ENCODE data around the gene SPOP.
A peak's percentile ranks its signal among the peaks of the same experiment; 100 is the strongest.

SPOP gene

DNA sequence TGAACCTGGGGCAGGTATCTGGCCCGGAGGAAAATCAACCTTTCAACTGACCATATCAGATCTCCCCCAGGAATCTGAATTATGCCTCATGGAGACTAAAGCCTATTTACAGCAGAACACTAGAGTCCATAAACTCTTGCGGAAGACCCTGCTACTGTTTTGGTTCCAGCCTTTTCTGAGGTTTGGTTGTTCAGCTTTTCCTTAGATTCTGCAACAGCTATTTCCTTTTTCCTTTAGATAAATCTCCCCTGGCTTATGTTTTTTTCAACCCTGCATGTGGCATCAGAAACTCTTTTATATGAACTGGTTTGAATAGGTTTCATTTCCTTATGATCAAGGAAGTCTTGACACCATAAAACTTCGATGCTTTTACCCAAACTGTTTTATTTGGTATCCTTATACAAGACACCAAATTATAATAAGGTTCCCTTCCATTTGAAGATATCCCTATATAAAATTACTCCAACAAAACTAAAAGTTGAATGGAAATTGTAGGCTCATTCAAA, 13.1 kb downstream of the SPOP start:
- H4K5ac ChIP-seq (ENCODE audit: low read length) = no peak overlapping the region
- H3K79me2 ChIP-seq (ENCODE audit: control insufficient read depth, insufficient read depth, low read length) = peaks cover 5% of the 10 kb centered on the region
- H3K4ac ChIP-seq (ENCODE audit: low read depth, low read length) = no peak overlapping the region
- no peak for DNase-seq
- no peak overlapping the region for H2BK15ac ChIP-seq (replicated peaks; ENCODE audit: low read depth)
- no peak overlapping the region for H3K56ac ChIP-seq (ENCODE audit: low read length)
- no peak overlapping the region for H3K27ac ChIP-seq (ENCODE audit: low read depth, low read length)
- no peak overlapping the region for H4K8ac ChIP-seq (ENCODE audit: low read depth, low read length)
- H3K4me1 ChIP-seq (ENCODE audit: control insufficient read depth, low read depth, low read length) = no peaks in the 10 kb centered on the region
- no peak overlapping the region for H3K4me2 ChIP-seq (ENCODE audit: low read length)
- peaks cover 14% of the 10 kb centered on the region for H3K79me1 ChIP-seq (ENCODE audit: low read length)
- no peaks in the 10 kb centered on the region for H3K27me3 ChIP-seq (ENCODE audit: insufficient read depth, low read length, poor library complexity)
- no peak overlapping the region for H2BK5ac ChIP-seq (ENCODE audit: low read length)
- no peak overlapping the region for H3K4me3 ChIP-seq (ENCODE audit: low read length)
- no peak overlapping the region for H2BK120ac ChIP-seq (ENCODE audit: low read depth, low read length)
- no peak overlapping the region for H3K9ac ChIP-seq (ENCODE audit: low read length)
- H3K23ac ChIP-seq (ENCODE audit: low read length) = no peak overlapping the region
- H2AK5ac ChIP-seq (ENCODE audit: low read length) = no peak overlapping the region
- WGBS (ENCODE audit: extremely low coverage, insufficient coverage, low lambda C conversion rate) = no CpG with 5 or more reads among the region's 3 CpGs
- H3K18ac ChIP-seq (ENCODE audit: low read length) = no peak overlapping the region
- H3K36me3 ChIP-seq (ENCODE audit: control insufficient read depth, insufficient read depth, low read length) = no peaks in the 10 kb centered on the region

DNA sequence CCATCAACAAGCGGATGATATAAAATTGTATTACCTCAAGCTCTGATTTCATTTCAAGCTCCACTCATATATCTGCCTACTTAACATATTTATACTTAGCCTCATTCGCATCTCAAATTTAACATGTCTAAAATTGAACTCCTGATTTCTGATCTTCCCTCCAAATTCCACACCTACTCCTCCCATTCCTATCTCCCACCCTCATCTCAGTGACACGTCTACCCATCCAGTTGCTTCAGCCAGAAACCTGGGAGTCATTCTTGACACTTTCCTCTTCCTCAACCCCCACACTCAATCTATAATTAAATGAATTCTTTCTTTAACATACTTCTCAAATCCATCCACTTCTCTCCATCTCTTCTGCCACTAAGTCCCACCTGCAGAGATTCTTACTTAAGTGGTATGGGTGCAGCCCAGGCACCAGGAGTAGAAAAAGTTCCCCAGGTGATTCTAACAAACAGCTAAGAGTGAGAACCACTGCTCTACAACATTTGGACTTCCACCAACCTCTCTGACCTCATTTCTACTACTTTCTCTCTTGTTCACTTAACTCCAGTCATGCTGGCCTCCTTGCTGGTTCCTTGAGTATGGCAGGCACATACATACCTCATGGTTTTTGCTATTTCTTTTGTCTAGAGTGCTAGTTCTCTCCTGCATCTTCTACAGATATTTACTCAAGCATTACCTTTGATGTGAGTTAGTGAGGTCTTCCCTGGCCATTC, 18.1 kb downstream of the SPOP start:
- Histone ChIP-seq H3K4me3 (ENCODE audit: low read length) (no peak overlapping the region), H2BK5ac (ENCODE audit: low read length) (no peak overlapping the region), H2BK120ac (ENCODE audit: low read depth, low read length) (no peak overlapping the region), H3K79me1 (ENCODE audit: low read length) (peaks cover 23% of the 10 kb centered on the region), H3K9ac (ENCODE audit: low read length) (no peak overlapping the region), H3K36me3 (ENCODE audit: control insufficient read depth, insufficient read depth, low read length) (no peaks in the 10 kb centered on the region), H3K27ac (ENCODE audit: low read depth, low read length) (no peak overlapping the region), H3K23ac (ENCODE audit: low read length) (no peak overlapping the region), H3K27me3 (ENCODE audit: insufficient read depth, low read length, poor library complexity) (no peaks in the 10 kb centered on the region), H3K79me2 (ENCODE audit: control insufficient read depth, insufficient read depth, low read length) (peaks cover 7% of the 10 kb centered on the region), H3K4me2 (ENCODE audit: low read length) (no peak overlapping the region), H4K8ac (ENCODE audit: low read depth, low read length) (no peak overlapping the region), H3K4me1 (ENCODE audit: control insufficient read depth, low read depth, low read length) (no peaks in the 10 kb centered on the region), H3K18ac (ENCODE audit: low read length) (no peak overlapping the region), H3K4ac (ENCODE audit: low read depth, low read length) (no peak overlapping the region), H2BK15ac (replicated peaks; ENCODE audit: low read depth) (no peak overlapping the region), H4K5ac (ENCODE audit: low read length) (no peak overlapping the region), H2AK5ac (ENCODE audit: low read length) (no peak overlapping the region), H3K56ac (ENCODE audit: low read length) (no peak overlapping the region)
- no peak for DNase-seq
- WGBS (ENCODE audit: extremely low coverage, insufficient coverage, low lambda C conversion rate) = no CpG with 5 or more reads among the region's 3 CpGs

DNA sequence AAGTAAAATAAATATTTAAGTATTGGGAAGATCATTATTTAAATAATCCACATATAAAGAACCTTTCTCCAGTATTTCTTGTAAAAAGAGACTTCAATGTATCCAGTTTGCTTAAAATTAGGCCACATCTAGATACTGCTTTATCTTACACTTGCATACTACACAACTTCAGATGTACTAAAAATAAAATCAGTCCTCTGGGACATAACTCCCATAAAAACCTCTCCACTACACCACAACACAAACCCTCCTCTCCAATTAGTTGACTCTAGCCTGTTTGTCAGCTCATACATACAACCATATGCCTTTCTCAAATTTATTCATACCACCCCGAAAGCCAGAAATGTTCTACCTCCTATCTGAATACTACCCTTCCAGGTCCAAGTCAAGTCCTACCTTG, 21.6 kb downstream of the SPOP start:
- Histone ChIP-seq H3K79me2 (ENCODE audit: control insufficient read depth, insufficient read depth, low read length) (peaks cover 3% of the 10 kb centered on the region), H3K27ac (ENCODE audit: low read depth, low read length) (no peak overlapping the region), H3K18ac (ENCODE audit: low read length) (no peak overlapping the region), H2BK15ac (replicated peaks; ENCODE audit: low read depth) (no peak overlapping the region), H3K4me1 (ENCODE audit: control insufficient read depth, low read depth, low read length) (no peaks in the 10 kb centered on the region), H3K79me1 (ENCODE audit: low read length) (peaks cover 13% of the 10 kb centered on the region), H3K36me3 (ENCODE audit: control insufficient read depth, insufficient read depth, low read length) (no peaks in the 10 kb centered on the region), H2BK5ac (ENCODE audit: low read length) (no peak overlapping the region), H3K9ac (ENCODE audit: low read length) (no peak overlapping the region), H2AK5ac (ENCODE audit: low read length) (no peak overlapping the region), H3K56ac (ENCODE audit: low read length) (no peak overlapping the region), H3K4me2 (ENCODE audit: low read length) (no peak overlapping the region), H4K8ac (ENCODE audit: low read depth, low read length) (no peak overlapping the region), H3K23ac (ENCODE audit: low read length) (no peak overlapping the region), H3K4me3 (ENCODE audit: low read length) (no peak overlapping the region), H3K27me3 (ENCODE audit: insufficient read depth, low read length, poor library complexity) (no peaks in the 10 kb centered on the region), H2BK120ac (ENCODE audit: low read depth, low read length) (no peak overlapping the region), H3K4ac (ENCODE audit: low read depth, low read length) (no peak overlapping the region), H4K5ac (ENCODE audit: low read length) (no peak overlapping the region)
- no CpG with 5 or more reads among the region's 1 CpG for WGBS (ENCODE audit: extremely low coverage, insufficient coverage, low lambda C conversion rate)
- DNase-seq = no peak

DNA sequence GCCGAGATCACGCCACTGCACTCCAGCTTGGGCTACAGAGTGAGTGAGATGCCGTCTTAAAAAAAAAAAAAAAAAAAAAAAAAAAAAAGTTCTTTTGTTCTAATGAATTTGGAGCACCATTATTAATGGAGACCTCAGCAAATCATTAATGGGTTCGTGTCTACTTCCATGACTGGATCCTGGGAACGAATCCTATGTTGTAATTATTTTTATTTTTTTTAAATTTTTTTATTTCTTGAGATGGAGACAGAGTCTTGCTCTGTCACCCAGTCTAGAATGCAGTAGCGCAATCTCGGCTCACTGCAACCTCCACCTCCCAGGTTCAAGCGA, 30.7 kb downstream of the SPOP start:
- WGBS (ENCODE audit: extremely low coverage, insufficient coverage, low lambda C conversion rate) = no CpG with 5 or more reads among the region's 8 CpGs
- H3K27me3 ChIP-seq (ENCODE audit: insufficient read depth, low read length, poor library complexity) = no peaks in the 10 kb centered on the region
- H2AK5ac ChIP-seq (ENCODE audit: low read length) = no peak overlapping the region
- H3K79me1 ChIP-seq (ENCODE audit: low read length) = no peaks in the 10 kb centered on the region
- no peak for DNase-seq
- H3K4me1 ChIP-seq (ENCODE audit: control insufficient read depth, low read depth, low read length) = no peaks in the 10 kb centered on the region
- H4K8ac ChIP-seq (ENCODE audit: low read depth, low read length) = no peak overlapping the region
- no peaks in the 10 kb centered on the region for H3K36me3 ChIP-seq (ENCODE audit: control insufficient read depth, insufficient read depth, low read length)
- H3K56ac ChIP-seq (ENCODE audit: low read length) = no peak overlapping the region
- no peak overlapping the region for H3K23ac ChIP-seq (ENCODE audit: low read length)
- no peaks in the 10 kb centered on the region for H3K79me2 ChIP-seq (ENCODE audit: control insufficient read depth, insufficient read depth, low read length)
- no peak overlapping the region for H3K27ac ChIP-seq (ENCODE audit: low read depth, low read length)
- no peak overlapping the region for H3K4ac ChIP-seq (ENCODE audit: low read depth, low read length)
- no peak overlapping the region for H3K9ac ChIP-seq (ENCODE audit: low read length)
- H2BK15ac ChIP-seq (replicated peaks; ENCODE audit: low read depth) = no peak overlapping the region
- H3K4me3 ChIP-seq (ENCODE audit: low read length) = no peak overlapping the region
- H4K5ac ChIP-seq (ENCODE audit: low read length) = no peak overlapping the region
- no peak overlapping the region for H3K18ac ChIP-seq (ENCODE audit: low read length)
- no peak overlapping the region for H2BK120ac ChIP-seq (ENCODE audit: low read depth, low read length)
- H2BK5ac ChIP-seq (ENCODE audit: low read length) = no peak overlapping the region
- H3K4me2 ChIP-seq (ENCODE audit: low read length) = no peak overlapping the region

DNA sequence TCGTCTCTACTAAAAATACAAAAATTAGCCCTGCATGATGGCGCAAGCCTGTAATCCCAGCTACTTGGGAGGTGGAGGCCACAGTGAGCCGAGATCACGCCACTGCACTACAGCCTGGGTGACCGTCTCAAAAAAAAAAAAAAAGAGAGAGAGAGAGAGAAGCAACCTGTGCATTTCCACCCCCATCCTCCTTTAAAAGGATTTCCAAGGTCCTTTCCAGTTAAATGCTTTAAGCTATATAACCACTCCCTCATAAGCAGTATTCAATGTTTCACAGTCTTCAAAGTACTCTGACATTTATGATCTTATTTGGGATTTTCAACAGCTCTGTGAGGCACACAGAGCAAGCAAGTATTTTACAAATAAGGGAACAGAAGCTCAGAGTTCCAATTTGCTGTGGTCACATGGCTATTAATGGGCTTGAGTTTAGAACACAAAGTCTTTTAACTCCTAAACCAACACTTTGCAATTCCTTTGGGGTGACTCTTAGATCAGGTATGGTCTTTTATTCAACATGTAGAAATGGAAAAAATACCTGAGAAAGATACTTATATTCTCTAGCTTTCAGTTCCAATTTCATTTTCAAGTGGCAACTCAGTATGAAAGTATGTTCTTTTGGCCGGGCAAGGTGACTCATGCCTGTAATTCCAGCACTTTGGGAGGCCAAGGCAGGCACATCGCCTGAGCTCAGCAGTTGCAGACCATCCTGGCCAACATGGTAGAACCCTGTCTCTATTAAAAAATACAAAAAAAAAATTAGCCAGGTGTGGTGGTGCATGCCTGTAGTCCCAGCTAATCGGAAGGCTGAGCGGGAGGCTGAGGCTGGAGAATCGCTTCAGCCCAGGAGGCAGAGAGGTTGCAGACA, 31.3 kb downstream of the SPOP start:
- no peak overlapping the region for H2BK15ac ChIP-seq (replicated peaks; ENCODE audit: low read depth)
- H2AK5ac ChIP-seq (ENCODE audit: low read length) = no peak overlapping the region
- no peaks in the 10 kb centered on the region for H3K79me2 ChIP-seq (ENCODE audit: control insufficient read depth, insufficient read depth, low read length)
- no peak overlapping the region for H3K4me2 ChIP-seq (ENCODE audit: low read length)
- H3K23ac ChIP-seq (ENCODE audit: low read length) = no peak overlapping the region
- H3K4me3 ChIP-seq (ENCODE audit: low read length) = no peak overlapping the region
- H3K4me1 ChIP-seq (ENCODE audit: control insufficient read depth, low read depth, low read length) = no peaks in the 10 kb centered on the region
- WGBS (ENCODE audit: extremely low coverage, insufficient coverage, low lambda C conversion rate) = no CpG with 5 or more reads among the region's 10 CpGs
- no peak overlapping the region for H2BK5ac ChIP-seq (ENCODE audit: low read length)
- H3K27me3 ChIP-seq (ENCODE audit: insufficient read depth, low read length, poor library complexity) = no peaks in the 10 kb centered on the region
- no peak overlapping the region for H3K18ac ChIP-seq (ENCODE audit: low read length)
- H3K56ac ChIP-seq (ENCODE audit: low read length) = no peak overlapping the region
- H3K27ac ChIP-seq (ENCODE audit: low read depth, low read length) = no peak overlapping the region
- no peak overlapping the region for H2BK120ac ChIP-seq (ENCODE audit: low read depth, low read length)
- no peak overlapping the region for H3K4ac ChIP-seq (ENCODE audit: low read depth, low read length)
- H4K5ac ChIP-seq (ENCODE audit: low read length) = no peak overlapping the region
- no peak overlapping the region for H4K8ac ChIP-seq (ENCODE audit: low read depth, low read length)
- no peaks in the 10 kb centered on the region for H3K36me3 ChIP-seq (ENCODE audit: control insufficient read depth, insufficient read depth, low read length)
- no peak overlapping the region for H3K9ac ChIP-seq (ENCODE audit: low read length)
- no peaks in the 10 kb centered on the region for H3K79me1 ChIP-seq (ENCODE audit: low read length)
- peak; percentile 45 for DNase-seq
